ENCODE data around the gene NAGA.

- TF ChIP-seq POLR2A (IDR thresholded peaks at IDR 0.05; ENCODE audit: low read depth, low read length) = no peak
- no peak for TF ChIP-seq POLR2AphosphoS5 (IDR thresholded peaks at IDR 0.05; ENCODE audit: low read depth, low read length)
- TF ChIP-seq SPI1 (IDR thresholded peaks at IDR 0.05; ENCODE audit: low read depth, low read length) = no peak
- no peak for TF ChIP-seq TAF1 (IDR thresholded peaks at IDR 0.05; ENCODE audit: low read depth, low read length)
- TF ChIP-seq PAX5 (IDR thresholded peaks at IDR 0.05; ENCODE audit: insufficient read depth, low read length, severe bottlenecking) = no peak
Measured at GRCh38 chr22:42035256-42035655, 35.4 kb downstream of the NAGA start.
